GM23338 (cell line): ENCODE results near the gene USP1. TPM values are rescaled to one million over a fixed set of nuclear protein-coding genes. Genes with fewer than 3 reads are reported as not detected.

Experiments used
- ATAC-seq: fragments of 200-7000 bp; cut with Tn5 transposase; 3 replicates; pipeline ENCODE4 v1.9.1; 2020
- DNase-seq: peaks from one replicate; pipeline ENCODE4 v3.0.0-alpha.2; 2015; ENCODE audit warnings: low spot score
- H2AFZ ChIP-seq: fragments of 200-600 bp; sonication (generic); 2 replicates; pipeline ENCODE4 v1.8.0; 2016; ENCODE audit warnings: antibody characterized with exemption, mild to moderate bottlenecking, moderate library complexity
- H3F3A ChIP-seq: fragments of 200-600 bp; sonication (generic); replicated peaks from 2 replicates; pipeline ENCODE4 v1.8.0; 2017; ENCODE audit warnings: antibody characterized with exemption, mixed run types, low read depth
- H3K27ac ChIP-seq: fragments of 200-600 bp; sonication (generic); 2 replicates; pipeline ENCODE4 v1.6.1; 2016; ENCODE audit warnings: low read depth
- H3K27me3 ChIP-seq: fragments of 200-600 bp; sonication (generic); 2 replicates; pipeline ENCODE4 v1.8.0; 2016; ENCODE audit warnings: mild to moderate bottlenecking, mixed run types, moderate library complexity; ENCODE audit not compliant: insufficient read depth
- H3K36me3 ChIP-seq: fragments of 200-600 bp; sonication (generic); 2 replicates; pipeline ENCODE4 v1.8.0; 2016; ENCODE audit warnings: mild to moderate bottlenecking; ENCODE audit not compliant: insufficient read depth
- H3K4me1 ChIP-seq: fragments of 200-600 bp; sonication (generic); 2 replicates; pipeline ENCODE4 v1.8.0; 2016; ENCODE audit warnings: mild to moderate bottlenecking, moderate library complexity; ENCODE audit not compliant: insufficient read depth
- H3K4me2 ChIP-seq: fragments of 200-600 bp; sonication (generic); 2 replicates; pipeline ENCODE4 v1.7.1; 2017; ENCODE audit warnings: mixed run types
- H3K4me3 ChIP-seq: fragments of 200-600 bp; sonication (generic); 2 replicates; pipeline ENCODE4 v1.6.1; 2016; ENCODE audit warnings: mixed run types
- H3K79me2 ChIP-seq: fragments of 200-600 bp; sonication (generic); replicated peaks from 2 replicates; pipeline ENCODE4 v1.8.0; 2017; ENCODE audit warnings: mild to moderate bottlenecking; ENCODE audit not compliant: insufficient read depth
- H3K9me2 ChIP-seq: fragments of 200-600 bp; sonication (generic); 2 replicates; pipeline ENCODE4 v1.8.0; 2017; ENCODE audit not compliant: insufficient read depth
- H4K20me1 ChIP-seq: fragments of 200-600 bp; sonication (generic); replicated peaks from 2 replicates; pipeline ENCODE4 v1.8.0; 2017; ENCODE audit warnings: mild to moderate bottlenecking; ENCODE audit not compliant: insufficient read depth
- H3K27ac Mint-ChIP-seq: 2 replicates; pipeline ENCODE4 v1.8.0; 2020; ENCODE audit warnings: inconsistent platforms, mild to moderate bottlenecking, moderate library complexity, mixed read lengths
- H3K27me3 Mint-ChIP-seq: 3 replicates; pipeline ENCODE4 v1.8.0; 2022; ENCODE audit warnings: low read depth, mild to moderate bottlenecking, moderate library complexity, mixed read lengths, inconsistent platforms; ENCODE audit not compliant: insufficient read depth, poor library complexity
- H3K36me3 Mint-ChIP-seq: 3 replicates; pipeline ENCODE4 v1.8.0; 2021; ENCODE audit warnings: low read depth, mild to moderate bottlenecking, inconsistent platforms, moderate library complexity, mixed read lengths
- H3K4me1 Mint-ChIP-seq: 3 replicates; pipeline ENCODE4 v1.8.0; 2020; ENCODE audit warnings: mild to moderate bottlenecking, inconsistent platforms, mixed read lengths
- H3K4me3 Mint-ChIP-seq: 3 replicates; pipeline ENCODE4 v1.8.0; 2021; ENCODE audit warnings: moderate library complexity, mild to moderate bottlenecking, inconsistent platforms, mixed read lengths
- H3K9me3 Mint-ChIP-seq: 3 replicates; pipeline ENCODE4 v1.8.0; 2020; ENCODE audit warnings: moderate library complexity, mild to moderate bottlenecking, inconsistent platforms, mixed read lengths
- CREB1 ChIP-seq: fragments of 250-450 bp; sonication (Bioruptor Pico); IDR thresholded peaks from 2 replicates; pipeline ENCODE4 v1.5.0; 2020; ENCODE audit warnings: low read depth, mild to moderate bottlenecking, moderate library complexity
- ETS1 ChIP-seq: IDR thresholded peaks from 2 replicates; pipeline ENCODE4 v1.6.1; 2016; ENCODE audit warnings: antibody characterized with exemption
- EZH2 ChIP-seq: fragments of 200-600 bp; sonication (generic); IDR thresholded peaks from one replicate; pipeline ENCODE4 v1.8.0; 2017; ENCODE audit warnings: antibody characterized with exemption, mild to moderate bottlenecking, low read depth; ENCODE audit not compliant: unreplicated experiment
- JUNB ChIP-seq: IDR thresholded peaks from one replicate; pipeline ENCODE4 v1.6.1; 2016; ENCODE audit warnings: antibody characterized with exemption; ENCODE audit not compliant: unreplicated experiment
- POLR2AphosphoS5 ChIP-seq: IDR thresholded peaks from 2 replicates; pipeline ENCODE4 v1.6.1; 2016; ENCODE audit warnings: antibody characterized with exemption, low read depth
- REST ChIP-seq: IDR thresholded peaks from one replicate; pipeline ENCODE4 v1.6.1; 2018; ENCODE audit warnings: antibody characterized with exemption; ENCODE audit not compliant: unreplicated experiment
- ZNF114 ChIP-seq: fragments of 250-450 bp; sonication (Bioruptor Pico); IDR thresholded peaks from 2 replicates; pipeline ENCODE4 v1.5.0; 2020; ENCODE audit warnings: mild to moderate bottlenecking, moderate library complexity
- ZNF331 ChIP-seq: fragments of 250-450 bp; sonication (Bioruptor Pico); IDR thresholded peaks from 2 replicates; pipeline ENCODE4 v1.5.0; 2020; ENCODE audit warnings: low read depth, mild to moderate bottlenecking, moderate library complexity
- ZNF462 ChIP-seq: fragments of 250-450 bp; sonication (Bioruptor Pico); IDR thresholded peaks from 2 replicates; pipeline ENCODE4 v1.5.0; 2020; ENCODE audit warnings: mild to moderate bottlenecking, moderate library complexity
- polyA plus RNA-seq: library from polyadenylated mRNA; unstranded; fragments of >200 nt; fragmentation: Nextera tagmentation; extraction: Ambion mirVana; gene quantifications from 2 replicates; pipeline ENCODE4 v1.2.1, GENCODE V29; 2016
- total RNA-seq: library from RNA; depleted of rRNA; stranded (reverse); fragments of >200 nt; shearing (Covaris generic); gene quantifications from 2 replicates; pipeline ENCODE4 v1.2.3, GENCODE V29; 2014
- TF ChIP-seq, protein P1 (sequence below), 2 experiments: fragments of 200-600 bp in 1 of 2; sonication (generic) in 1 of 2; conservative IDR thresholded peaks; 2 replicates each; pipeline versions ENCODE4 v1.5.1 to v1.6.1; 2016 to 2017; ENCODE audit warnings: antibody characterized with exemption in 2 of 2, low read depth in 2 of 2, mild to moderate bottlenecking in 2 of 2, moderate library complexity in 1 of 2

The USP1 gene
- total and polyA plus RNA-seq, 2 experiments from 2014 or later: 45.6 to 74.6 TPM

GRCh38 chr1:62389531-62389930 is 47.3 kb upstream of the USP1 start (continued):
- TF ChIP-seq ZNF462 (CRISPR knock-in tag): no peak
- TF ChIP-seq ETS1: no peak
- TF ChIP-seq JUNB: no peak

GRCh38 chr1:62390071-62390470 is 46.8 kb upstream of the USP1 start:
- Mint-ChIP-seq H3K27me3 (peaks cover 2% of the 10 kb centered on the region), H3K4me3 (no peak overlapping the region), H3K9me3 (no peaks in the 10 kb centered on the region), H3K36me3 (no peaks in the 10 kb centered on the region), H3K27ac (no peak overlapping the region), H3K4me1 (peaks cover 7% of the 10 kb centered on the region; the same call in 2 of the 3 replicates)
- Histone ChIP-seq H3K79me2 (no peaks in the 10 kb centered on the region), H3K4me3 (no peak overlapping the region), H3F3A (0 out of 2 replicates have a peak, but pooled peaks cover 4% of the 10 kb centered on the region), H4K20me1 (no peaks in the 10 kb centered on the region), H2AFZ (no peak overlapping the region; the same call in 1 of the 2 replicates), H3K4me2 (no peak overlapping the region), H3K27me3 (no peaks in the 10 kb centered on the region), H3K36me3 (no peaks in the 10 kb centered on the region), H3K9me2 (peaks cover 6% of the 10 kb centered on the region; the same call in 1 of the 2 replicates), H3K4me1 (peaks cover 3% of the 10 kb centered on the region; the same call in 1 of the 2 replicates), H3K27ac (no peak overlapping the region)
- DNase-seq (no peak), ATAC-seq (no peak)
- TF ChIP-seq ZNF114 (CRISPR knock-in tag): no peak
- TF ChIP-seq EZH2: no peak
- no peak for TF ChIP-seq CREB1 (CRISPR knock-in tag)
- TF ChIP-seq, protein P1, sequence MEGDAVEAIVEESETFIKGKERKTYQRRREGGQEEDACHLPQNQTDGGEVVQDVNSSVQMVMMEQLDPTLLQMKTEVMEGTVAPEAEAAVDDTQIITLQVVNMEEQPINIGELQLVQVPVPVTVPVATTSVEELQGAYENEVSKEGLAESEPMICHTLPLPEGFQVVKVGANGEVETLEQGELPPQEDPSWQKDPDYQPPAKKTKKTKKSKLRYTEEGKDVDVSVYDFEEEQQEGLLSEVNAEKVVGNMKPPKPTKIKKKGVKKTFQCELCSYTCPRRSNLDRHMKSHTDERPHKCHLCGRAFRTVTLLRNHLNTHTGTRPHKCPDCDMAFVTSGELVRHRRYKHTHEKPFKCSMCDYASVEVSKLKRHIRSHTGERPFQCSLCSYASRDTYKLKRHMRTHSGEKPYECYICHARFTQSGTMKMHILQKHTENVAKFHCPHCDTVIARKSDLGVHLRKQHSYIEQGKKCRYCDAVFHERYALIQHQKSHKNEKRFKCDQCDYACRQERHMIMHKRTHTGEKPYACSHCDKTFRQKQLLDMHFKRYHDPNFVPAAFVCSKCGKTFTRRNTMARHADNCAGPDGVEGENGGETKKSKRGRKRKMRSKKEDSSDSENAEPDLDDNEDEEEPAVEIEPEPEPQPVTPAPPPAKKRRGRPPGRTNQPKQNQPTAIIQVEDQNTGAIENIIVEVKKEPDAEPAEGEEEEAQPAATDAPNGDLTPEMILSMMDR (conservative IDR thresholded peaks at IDR 0.05; ENCODE audit: low read depth in 2 of 2): no peak
- TF ChIP-seq REST: no peak
- no peak for TF ChIP-seq POLR2AphosphoS5
- no peak for TF ChIP-seq ZNF331
